ENCODE measurements around the gene LNX1. TPM values are rescaled to one million over a fixed set of nuclear protein-coding genes. Genes with fewer than 3 reads are reported as not detected.

The LNX1 gene
- total and polyA plus RNA-seq, 2 of the 13 experiments (the other 11 are each of a cell fraction or from before 2014, with no cell fraction given): 0.49 TPM

DNA sequence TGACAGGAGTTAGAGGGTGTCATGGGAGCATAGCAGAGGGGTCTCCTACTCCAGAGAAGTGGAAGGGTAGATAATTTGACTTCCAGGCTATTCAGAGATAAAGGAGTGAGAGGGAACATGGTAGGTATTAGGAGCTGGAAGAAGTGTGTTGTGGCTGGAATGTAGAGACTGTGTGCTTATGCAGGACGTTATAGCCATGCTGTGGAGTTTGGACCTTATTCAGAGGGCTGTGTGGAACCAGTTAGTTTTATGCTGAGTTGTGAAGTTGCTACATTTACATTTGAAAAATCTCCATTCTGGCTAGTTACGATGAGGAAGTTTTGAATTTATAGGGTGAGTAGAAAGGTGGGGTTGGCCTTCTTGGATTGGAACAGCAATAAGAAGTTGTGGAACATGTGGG lies 146.3 kb downstream of the LNX1 start:
- BruUV-seq (replicated peaks): no TSS peak
- no peaks in the 10 kb centered on the region for H3K27me3 ChIP-seq (ENCODE audit: control insufficient read depth in 1 of 2, insufficient read depth in 2 of 2, low read length in 2 of 2)
- H2AFZ ChIP-seq (ENCODE audit: low read length): no peak overlapping the region
- peaks cover 4 to 31% of the 10 kb centered on the region in 2 experiments; a peak in 4 of 5 replicates for H3K36me3 ChIP-seq (replicated peaks in 1 of 2; ENCODE audit: control insufficient read depth in 1 of 2, insufficient read depth in 2 of 2, low read length in 2 of 2)
- H3K9ac ChIP-seq (ENCODE audit: insufficient read depth, low read depth, low read length): no peak overlapping the region
- FAIRE-seq: no peak
- ATAC-seq: peak; percentile 84
- ChIA-PET CTCF (ENCODE audit: low intra/inter-chr PET ratio, low total read pairs) (no interaction called here), POLR2A (no interaction called here)
- H3K9me3 ChIP-seq (ENCODE audit: low read length): no peaks in the 10 kb centered on the region
- no peaks in the 10 kb centered on the region for H4K20me1 ChIP-seq (ENCODE audit: insufficient read depth, low read length)
- no peak for TF ChIP-seq ZNF33B (CRISPR knock-in tag; IDR thresholded peaks at IDR 0.05)
- TF ChIP-seq ZNF652 (CRISPR knock-in tag; IDR thresholded peaks at IDR 0.05; ENCODE audit: borderline replicate concordance, low read depth): no peak
- no peak for TF ChIP-seq HDAC6 (IDR thresholded peaks at IDR 0.05; ENCODE audit: low read depth, low read length)
- TF ChIP-seq ZNF792 (CRISPR knock-in tag; IDR thresholded peaks at IDR 0.05): no peak
- TF ChIP-seq, protein P1, sequence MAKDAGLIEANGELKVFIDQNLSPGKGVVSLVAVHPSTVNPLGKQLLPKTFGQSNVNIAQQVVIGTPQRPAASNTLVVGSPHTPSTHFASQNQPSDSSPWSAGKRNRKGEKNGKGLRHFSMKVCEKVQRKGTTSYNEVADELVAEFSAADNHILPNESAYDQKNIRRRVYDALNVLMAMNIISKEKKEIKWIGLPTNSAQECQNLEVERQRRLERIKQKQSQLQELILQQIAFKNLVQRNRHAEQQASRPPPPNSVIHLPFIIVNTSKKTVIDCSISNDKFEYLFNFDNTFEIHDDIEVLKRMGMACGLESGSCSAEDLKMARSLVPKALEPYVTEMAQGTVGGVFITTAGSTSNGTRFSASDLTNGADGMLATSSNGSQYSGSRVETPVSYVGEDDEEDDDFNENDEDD (CRISPR knock-in tag; IDR thresholded peaks at IDR 0.05; ENCODE audit: borderline replicate concordance): no peak
- no peak for TF ChIP-seq EZH2 (conservative IDR thresholded peaks at IDR 0.05; ENCODE audit: low read depth, low read length)
- no peak for TF ChIP-seq PHF8 (CRISPR knock-in tag; IDR thresholded peaks at IDR 0.05)
- TF ChIP-seq, protein P2, sequence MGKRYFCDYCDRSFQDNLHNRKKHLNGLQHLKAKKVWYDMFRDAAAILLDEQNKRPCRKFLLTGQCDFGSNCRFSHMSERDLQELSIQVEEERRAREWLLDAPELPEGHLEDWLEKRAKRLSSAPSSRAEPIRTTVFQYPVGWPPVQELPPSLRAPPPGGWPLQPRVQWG (CRISPR knock-in tag; IDR thresholded peaks at IDR 0.05; ENCODE audit: borderline replicate concordance, low read depth): no peak
- no peak for TF ChIP-seq ZNF234 (CRISPR knock-in tag; conservative IDR thresholded peaks at IDR 0.05)
- no peak for TF ChIP-seq POGZ (CRISPR knock-in tag; IDR thresholded peaks at IDR 0.05)
- TF ChIP-seq, protein P3, sequence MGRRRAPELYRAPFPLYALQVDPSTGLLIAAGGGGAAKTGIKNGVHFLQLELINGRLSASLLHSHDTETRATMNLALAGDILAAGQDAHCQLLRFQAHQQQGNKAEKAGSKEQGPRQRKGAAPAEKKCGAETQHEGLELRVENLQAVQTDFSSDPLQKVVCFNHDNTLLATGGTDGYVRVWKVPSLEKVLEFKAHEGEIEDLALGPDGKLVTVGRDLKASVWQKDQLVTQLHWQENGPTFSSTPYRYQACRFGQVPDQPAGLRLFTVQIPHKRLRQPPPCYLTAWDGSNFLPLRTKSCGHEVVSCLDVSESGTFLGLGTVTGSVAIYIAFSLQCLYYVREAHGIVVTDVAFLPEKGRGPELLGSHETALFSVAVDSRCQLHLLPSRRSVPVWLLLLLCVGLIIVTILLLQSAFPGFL (CRISPR knock-in tag; IDR thresholded peaks at IDR 0.05): no peak
- TF ChIP-seq ZNF577 (CRISPR knock-in tag; IDR thresholded peaks at IDR 0.05; ENCODE audit: borderline replicate concordance, low read depth): no peak
- TF ChIP-seq ZNF713 (CRISPR knock-in tag; IDR thresholded peaks at IDR 0.05): no peak
- TF ChIP-seq, protein P4, sequence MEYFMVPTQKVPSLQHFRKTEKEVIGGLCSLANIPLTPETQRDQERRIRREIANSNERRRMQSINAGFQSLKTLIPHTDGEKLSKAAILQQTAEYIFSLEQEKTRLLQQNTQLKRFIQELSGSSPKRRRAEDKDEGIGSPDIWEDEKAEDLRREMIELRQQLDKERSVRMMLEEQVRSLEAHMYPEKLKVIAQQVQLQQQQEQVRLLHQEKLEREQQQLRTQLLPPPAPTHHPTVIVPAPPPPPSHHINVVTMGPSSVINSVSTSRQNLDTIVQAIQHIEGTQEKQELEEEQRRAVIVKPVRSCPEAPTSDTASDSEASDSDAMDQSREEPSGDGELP (IDR thresholded peaks at IDR 0.05; ENCODE audit: borderline replicate concordance, low read depth): no peak
- no peak for TF ChIP-seq ZBTB1 (CRISPR knock-in tag; IDR thresholded peaks at IDR 0.05; ENCODE audit: borderline replicate concordance)
- TF ChIP-seq ELF3 (CRISPR knock-in tag; IDR thresholded peaks at IDR 0.05): no peak
- TF ChIP-seq ZNF678 (CRISPR knock-in tag; IDR thresholded peaks at IDR 0.05): no peak
- no peak overlapping the region for H3K4me3 ChIP-seq (replicated peaks in 1 of 3; ENCODE audit: insufficient read depth in 1 of 3, low read depth in 2 of 3, low read length in 3 of 3)
- H3K4me1 ChIP-seq (ENCODE audit: insufficient read depth, low read length): 0 out of 2 replicates have a peak, but pooled peaks cover 6% of the 10 kb centered on the region
- intact Hi-C loops (cut with micrococcal nuclease; ENCODE audit: unreplicated experiment): loop anchor here (5.0 kb wide), 1 partner anchor 428 kb away; no protein-coding TSS in a partner anchor
- H3K79me2 ChIP-seq (ENCODE audit: insufficient read depth, low read length): no peaks in the 10 kb centered on the region
- in situ Hi-C loops (cut with HindIII; ENCODE audit: extremely low pct_ligation_motif_present, low pct_unique_long_range_greater_than_20kb): no loop called here
- H3K4me2 ChIP-seq (ENCODE audit: low read depth, low read length): no peak overlapping the region
- WGBS (ENCODE audit: low lambda C conversion rate): 77% methylated on average over 2 of the region's 2 CpGs
- peak; percentile 5 for DNase-seq (ENCODE audit: low spot score)
- no peak overlapping the region for H3K27ac ChIP-seq (ENCODE audit: extremely low read length, insufficient read depth, low read length)

Measured in HepG2 (cell line).